Liver (tissue), 9 donors: ENCODE data around the gene CHRNB2. TPM values are rescaled to one million over a fixed set of nuclear protein-coding genes. Genes with fewer than 3 reads are reported as not detected.
"Not testable (repeated sequence)": the region's sequence is repeated elsewhere in the genome, so short reads cannot be mapped to it uniquely, and the experiment has no call there.

Experiments used
- DNase-seq: peaks from one replicate; pipeline ENCODE4 v3.0.0-alpha.2; 2017; ENCODE audit warnings: low spot score
- H3K27ac ChIP-seq, 2 donors: one replicate each; pipeline ENCODE4 v1.7.0; 2013; ENCODE audit warnings: inconsistent platforms in 2 of 2, low read length in 2 of 2, control low read depth in 1 of 2, low read depth in 1 of 2, mild to moderate bottlenecking in 1 of 2
- H3K27me3 ChIP-seq, 4 donors: one replicate each; pipeline versions ENCODE4 v1.6.1 to v1.7.0; 2013; ENCODE audit warnings: low read length in 3 of 4, inconsistent platforms in 1 of 4, mild to moderate bottlenecking in 1 of 4, moderate library complexity in 1 of 4; ENCODE audit not compliant: control insufficient read depth in 4 of 4, insufficient read depth in 4 of 4
- H3K36me3 ChIP-seq, 4 donors: one replicate each; pipeline versions ENCODE4 v1.6.1 to v1.7.0; 2013; ENCODE audit warnings: low read length in 3 of 4, mild to moderate bottlenecking in 3 of 4, low read depth in 1 of 4, moderate library complexity in 1 of 4; ENCODE audit not compliant: control insufficient read depth in 4 of 4, insufficient read depth in 3 of 4
- H3K4me1 ChIP-seq, 4 donors: one replicate each; pipeline versions ENCODE4 v1.6.1 to v1.7.0; 2013; ENCODE audit warnings: low read length in 3 of 4, mild to moderate bottlenecking in 3 of 4, moderate library complexity in 1 of 4; ENCODE audit not compliant: control insufficient read depth in 4 of 4, insufficient read depth in 4 of 4
- H3K4me3 ChIP-seq, 3 donors: one replicate each; pipeline versions ENCODE4 v1.6.1 to v1.7.0; 2013; ENCODE audit warnings: low read length in 3 of 3, control low read depth in 1 of 3, low read depth in 1 of 3, mild to moderate bottlenecking in 1 of 3
- H3K9ac ChIP-seq, 2 donors: one replicate each; pipeline ENCODE4 v1.7.0; 2013; ENCODE audit warnings: low read length in 2 of 2, mild to moderate bottlenecking in 2 of 2, moderate library complexity in 2 of 2, control low read depth in 1 of 2, low read depth in 1 of 2
- H3K9me3 ChIP-seq, 4 donors: one replicate each; pipeline versions ENCODE4 v1.6.1 to v1.7.0; 2013; ENCODE audit warnings: low read length in 3 of 4; ENCODE audit not compliant: control insufficient read depth in 4 of 4
- ATF3 ChIP-seq: IDR thresholded peaks from 2 replicates; pipeline ENCODE4 v1.6.1; 2016; ENCODE audit warnings: antibody characterized with exemption
- CTCF ChIP-seq: fragments of 150-350 bp; IDR thresholded peaks from 2 replicates; pipeline ENCODE4 v1.5.1; 2017; ENCODE audit warnings: improper control_type of control experiment, low read depth, low read length; ENCODE audit not compliant: missing input control
- EGR1 ChIP-seq, 2 donors: IDR thresholded peaks; 2 replicates each; pipeline ENCODE4 v1.6.1; 2016 to 2018; ENCODE audit warnings: antibody characterized with exemption in 2 of 2, low read depth in 2 of 2
- FOXA1 ChIP-seq: IDR thresholded peaks from 2 replicates; pipeline ENCODE4 v1.6.1; 2016; ENCODE audit warnings: antibody characterized with exemption
- FOXA2 ChIP-seq: IDR thresholded peaks from 2 replicates; pipeline ENCODE4 v1.6.1; 2016; ENCODE audit warnings: antibody characterized with exemption
- GABPA ChIP-seq, 2 donors: IDR thresholded peaks in 1 of 2; conservative IDR thresholded peaks in 1 of 2; 2 replicates each; pipeline ENCODE4 v1.6.1; 2016; ENCODE audit warnings: antibody characterized with exemption in 2 of 2, mild to moderate bottlenecking in 1 of 2, moderate library complexity in 1 of 2
- HNF4A ChIP-seq, 2 donors: conservative IDR thresholded peaks; 2 replicates each; pipeline ENCODE4 v1.6.1; 2016; ENCODE audit warnings: antibody characterized with exemption in 2 of 2, mild to moderate bottlenecking in 2 of 2
- HNF4G ChIP-seq: IDR thresholded peaks from 2 replicates; pipeline ENCODE4 v1.6.1; 2016; ENCODE audit warnings: antibody characterized with exemption
- JUND ChIP-seq, 2 donors: IDR thresholded peaks; 2 replicates each; pipeline ENCODE4 v1.6.1; 2016; ENCODE audit warnings: antibody characterized with exemption in 2 of 2
- NR2F2 ChIP-seq: IDR thresholded peaks from 2 replicates; pipeline ENCODE4 v1.6.1; 2016; ENCODE audit warnings: antibody characterized with exemption
- RAD21 ChIP-seq, 2 donors: IDR thresholded peaks; 2 replicates each; pipeline ENCODE4 v1.6.1; 2016; ENCODE audit warnings: antibody characterized with exemption in 2 of 2, mild to moderate bottlenecking in 2 of 2
- REST ChIP-seq: IDR thresholded peaks from 2 replicates; pipeline ENCODE4 v1.6.1; 2016; ENCODE audit warnings: antibody characterized with exemption, mild to moderate bottlenecking
- RXRA ChIP-seq, 2 donors: IDR thresholded peaks; 2 replicates each; pipeline ENCODE4 v1.6.1; 2017 to 2018; ENCODE audit warnings: antibody characterized with exemption in 2 of 2, mild to moderate bottlenecking in 1 of 2
- SP1 ChIP-seq: IDR thresholded peaks from 2 replicates; pipeline ENCODE4 v1.6.1; 2018; ENCODE audit warnings: antibody characterized with exemption, mild to moderate bottlenecking
- TAF1 ChIP-seq: conservative IDR thresholded peaks from 2 replicates; pipeline ENCODE4 v1.6.1; 2016; ENCODE audit warnings: antibody characterized with exemption, mild to moderate bottlenecking
- WGBS: extraction: QIAGEN DNeasy Blood & Tissue Kit; methylation state at CpG from one replicate; pipeline ENCODE4 v1.1.7; 2013; 5-methylcytosine and 5-hydroxymethylcytosine counted together
- polyA plus RNA-seq, 2 donors: library from polyadenylated mRNA; stranded (reverse) in 1 of 2; unstranded in 1 of 2; fragments of 200-250 nt in 1 of 2; fragments of >200 nt in 1 of 2; fragmentation: Nextera tagmentation in 1 of 2; extraction: Ambion mirVana in 1 of 2; gene quantifications; one replicate each; pipeline versions ENCODE4 v1.2.1 to v1.2.3, GENCODE V29; 2013 to 2015
- total RNA-seq, 2 donors: library from RNA; depleted of rRNA; stranded (reverse); fragments of >200 nt; gene quantifications; one replicate each; pipeline ENCODE4 v1.2.3, GENCODE V29; 2014
- donor health status: healthy.
- donor health status: healthy.
- donor health status: healthy.
- donor health status: healthy.
- donor health status: healthy.

Gene CHRNB2
- total and polyA plus RNA-seq, 4 donors: under 0.01 to 0.06 (median 0.01) TPM; not detected in 1

GRCh38 chr1:154527192-154527591 is 40.4 kb upstream of the CHRNB2 start (continued):
- TF ChIP-seq REST (no peak), RAD21 (IDR thresholded peaks at IDR 0.05) (no peak), GABPA (IDR thresholded peaks at IDR 0.05 in 1 of 2, conservative IDR thresholded peaks at IDR 0.05 in 1 of 2) (no peak), JUND (IDR thresholded peaks at IDR 0.05) (no peak)

- H3K4me1 ChIP-seq: no peaks in the 10 kb centered on the region
- no peak for TF ChIP-seq TAF1
- no peak overlapping the region for H3K9ac ChIP-seq
- H3K9me3 ChIP-seq: no peaks in the 10 kb centered on the region
- H3K27me3 ChIP-seq: no peaks in the 10 kb centered on the region
- no peaks in the 10 kb centered on the region for H3K36me3 ChIP-seq
- H3K4me3 ChIP-seq: no peak overlapping the region
- WGBS: 95% methylated on average over 6 of the region's 6 CpGs
- no peak overlapping the region for H3K27ac ChIP-seq
- no peak for DNase-seq
Measured at GRCh38 chr1:154529308-154529707, 38.3 kb upstream of the CHRNB2 start.

- WGBS: 98% methylated on average over 13 of the region's 13 CpGs
- DNase-seq, H3K9me3 ChIP-seq: not testable (repeated sequence)
Measured at GRCh38 chr1:154531950-154532349, 35.6 kb upstream of the CHRNB2 start.

GRCh38 chr1:154533952-154534844 is 33.4 kb upstream of the CHRNB2 start:
- no peaks in the 10 kb centered on the region for H3K36me3 ChIP-seq
- 51% methylated on average over 11 of the region's 11 CpGs for WGBS
- H3K9me3 ChIP-seq: no peaks in the 10 kb centered on the region
- no peaks in the 10 kb centered on the region for H3K27me3 ChIP-seq
- no peak for DNase-seq
- H3K27ac ChIP-seq: no peak overlapping the region
- no peaks in the 10 kb centered on the region for H3K4me1 ChIP-seq
- no peak overlapping the region for H3K9ac ChIP-seq
- no peak overlapping the region for H3K4me3 ChIP-seq
- TF ChIP-seq RAD21 (IDR thresholded peaks at IDR 0.05): peak; percentile 88 to 91
- TF ChIP-seq HNF4A (conservative IDR thresholded peaks at IDR 0.05): no peak
- TF ChIP-seq HNF4G: no peak
- TF ChIP-seq CTCF: peak; percentile 64
- TF ChIP-seq GABPA (IDR thresholded peaks at IDR 0.05 in 1 of 2, conservative IDR thresholded peaks at IDR 0.05 in 1 of 2): no peak
- TF ChIP-seq FOXA1: no peak
- no peak for TF ChIP-seq ATF3
- no peak for TF ChIP-seq TAF1
- peak in 1 of 2 donors; percentile 9 for TF ChIP-seq RXRA (IDR thresholded peaks at IDR 0.05)
- no peak for TF ChIP-seq SP1
- TF ChIP-seq FOXA2: no peak
- no peak for TF ChIP-seq EGR1 (IDR thresholded peaks at IDR 0.05; ENCODE audit: low read depth in 2 of 2)
- TF ChIP-seq REST: peak; percentile 16
- TF ChIP-seq NR2F2: no peak

More at GRCh38 chr1:154531950-154532349, 35.6 kb upstream of the CHRNB2 start:
- not testable (repeated sequence) for H3K9ac ChIP-seq, H3K36me3 ChIP-seq, H3K4me3 ChIP-seq, H3K27me3 ChIP-seq, H3K4me1 ChIP-seq, H3K27ac ChIP-seq
